ENCODE data around the gene PIF1.

PIF1 gene

DNA sequence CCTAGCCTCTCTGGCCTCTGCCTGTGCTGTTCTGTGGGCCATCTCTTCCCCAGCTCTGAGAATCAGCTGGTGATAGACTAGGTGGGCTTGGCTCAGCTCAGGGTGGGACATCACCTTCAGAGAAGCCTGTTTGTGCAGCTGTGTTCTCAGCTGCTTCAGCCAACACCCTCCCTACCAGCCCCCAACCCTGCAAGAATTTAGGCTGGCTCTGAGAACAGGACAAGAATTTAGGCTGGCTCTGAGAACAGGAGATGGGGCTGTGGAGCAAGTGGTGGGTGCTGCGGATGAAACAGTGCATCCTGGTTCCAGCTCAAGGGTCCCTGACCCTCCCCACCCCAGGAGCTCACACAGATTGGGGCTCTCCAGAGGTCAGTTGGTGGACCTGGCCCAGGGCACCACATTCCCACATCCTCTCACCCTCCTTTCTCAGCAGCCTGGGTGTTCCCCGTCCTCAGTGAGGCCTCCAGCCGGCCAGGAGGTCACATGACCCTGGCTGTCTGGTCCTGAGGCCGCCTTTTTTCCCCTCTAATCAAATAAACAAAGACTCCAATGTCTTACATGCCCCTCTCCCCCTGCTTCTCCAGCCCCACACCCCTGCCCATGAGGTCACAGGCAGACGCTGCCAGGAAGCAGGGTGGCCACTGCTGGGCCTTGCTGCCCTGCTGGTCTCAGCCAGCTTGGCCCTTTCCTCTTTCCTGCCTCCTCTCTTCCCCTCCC, 31.1 kb upstream of the PIF1 start:
- H3K36me3 ChIP-seq (ENCODE audit: control insufficient read depth, insufficient read depth, low read length), result peaks cover 20% of the 10 kb centered on the region
- no peak overlapping the region for H3K9ac ChIP-seq (ENCODE audit: low read length)
- no peak overlapping the region for H3K4me3 ChIP-seq (ENCODE audit: low read length)
- H3K4me1 ChIP-seq (ENCODE audit: control insufficient read depth, insufficient read depth, low read length), result peaks cover 38% of the 10 kb centered on the region
- peak overlapping the region; percentile 76 for H3K27ac ChIP-seq (ENCODE audit: low read depth, low read length)
- no peaks in the 10 kb centered on the region for H3K27me3 ChIP-seq (ENCODE audit: control insufficient read depth, insufficient read depth, low read length)

DNA sequence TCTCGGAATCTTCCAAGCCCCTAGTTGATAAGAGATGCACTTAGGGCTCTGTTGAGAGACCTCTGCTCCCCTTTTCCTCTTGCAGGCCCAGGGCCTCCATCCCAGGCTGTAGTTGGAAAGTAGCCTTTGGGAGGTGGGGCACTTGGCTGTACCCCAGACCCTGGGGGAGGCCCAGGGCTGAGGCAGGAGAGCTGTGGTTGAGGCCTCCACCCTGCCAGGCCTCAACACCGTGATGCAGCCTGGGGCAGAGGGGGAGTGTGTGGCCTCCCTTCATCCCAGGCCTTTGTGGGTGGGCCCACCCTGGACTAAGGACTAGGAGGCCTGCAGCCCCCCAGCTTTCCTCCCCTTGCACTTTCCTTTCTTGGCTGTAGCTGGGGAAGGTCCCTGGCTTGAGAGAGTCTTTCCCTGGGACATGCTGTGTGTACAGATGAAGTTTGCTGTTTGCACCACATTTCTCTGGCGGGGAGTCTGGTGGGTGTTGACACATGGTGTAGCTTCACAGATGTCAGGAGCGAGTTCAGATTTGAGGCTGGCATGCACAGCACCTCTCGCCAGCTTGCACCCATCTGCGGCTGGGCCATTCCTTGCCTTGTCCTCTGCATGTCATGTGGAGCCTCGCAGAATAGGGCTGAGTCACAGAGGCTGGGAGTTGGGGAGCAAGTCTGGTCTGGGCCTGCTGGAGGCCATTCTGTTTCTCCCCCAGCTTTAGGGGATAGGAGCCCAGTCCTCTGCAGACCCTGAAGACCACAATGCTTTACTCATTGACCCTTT, 29.9 kb upstream of the PIF1 start:
- H3K4me3 ChIP-seq (ENCODE audit: low read length), result no peak overlapping the region
- H3K27me3 ChIP-seq (ENCODE audit: control insufficient read depth, insufficient read depth, low read length), result no peaks in the 10 kb centered on the region
- no peak overlapping the region for H3K9ac ChIP-seq (ENCODE audit: low read length)
- H3K4me1 ChIP-seq (ENCODE audit: control insufficient read depth, insufficient read depth, low read length), result peaks cover 48% of the 10 kb centered on the region
- peaks cover 19% of the 10 kb centered on the region for H3K36me3 ChIP-seq (ENCODE audit: control insufficient read depth, insufficient read depth, low read length)
- H3K27ac ChIP-seq (ENCODE audit: low read depth, low read length), result peak overlapping the region; percentile 76

- Histone ChIP-seq H3K36me3 (ENCODE audit: control insufficient read depth, insufficient read depth, low read length) (peaks cover 12% of the 10 kb centered on the region), H3K9ac (ENCODE audit: low read length) (no peak overlapping the region), H3K4me3 (ENCODE audit: low read length) (no peak overlapping the region), H3K27me3 (ENCODE audit: control insufficient read depth, insufficient read depth, low read length) (no peaks in the 10 kb centered on the region), H3K4me1 (ENCODE audit: control insufficient read depth, insufficient read depth, low read length) (peaks cover 48% of the 10 kb centered on the region), H3K27ac (ENCODE audit: low read depth, low read length) (no peak overlapping the region)
Observed at GRCh38 chr15:64854526-64854925, 29.1 kb upstream of the PIF1 start.

DNA sequence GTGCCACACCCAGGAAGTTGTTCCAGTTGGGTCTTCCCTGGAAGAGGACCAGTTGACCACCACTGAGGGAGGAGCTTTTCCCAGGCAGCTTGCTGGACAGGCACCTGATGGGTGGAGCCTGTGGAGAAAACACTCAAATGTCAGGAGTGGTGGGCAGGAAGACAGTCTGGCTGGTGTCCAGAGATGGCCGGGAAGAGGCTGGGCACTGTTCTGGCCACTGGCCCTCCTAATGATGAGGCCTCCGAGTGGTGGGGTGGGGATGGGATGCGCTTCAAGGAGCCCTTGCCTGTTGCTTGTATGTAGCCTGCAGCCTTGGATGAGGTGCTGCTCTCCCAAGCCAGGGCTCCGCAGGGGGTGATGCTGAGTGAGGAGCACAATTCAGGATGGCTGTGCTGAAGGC, 28.6 kb upstream of the PIF1 start:
- no peak overlapping the region for H3K4me3 ChIP-seq (ENCODE audit: low read length)
- peaks cover 48% of the 10 kb centered on the region for H3K4me1 ChIP-seq (ENCODE audit: control insufficient read depth, insufficient read depth, low read length)
- no peak overlapping the region for H3K27ac ChIP-seq (ENCODE audit: low read depth, low read length)
- no peak overlapping the region for H3K9ac ChIP-seq (ENCODE audit: low read length)
- no peaks in the 10 kb centered on the region for H3K27me3 ChIP-seq (ENCODE audit: control insufficient read depth, insufficient read depth, low read length)
- peaks cover 12% of the 10 kb centered on the region for H3K36me3 ChIP-seq (ENCODE audit: control insufficient read depth, insufficient read depth, low read length)

- H3K9ac ChIP-seq (ENCODE audit: low read length), result no peak overlapping the region
- H3K36me3 ChIP-seq (ENCODE audit: control insufficient read depth, insufficient read depth, low read length), result peaks cover 12% of the 10 kb centered on the region
- no peak overlapping the region for H3K4me3 ChIP-seq (ENCODE audit: low read length)
- no peaks in the 10 kb centered on the region for H3K27me3 ChIP-seq (ENCODE audit: control insufficient read depth, insufficient read depth, low read length)
- peak overlapping the region; percentile 67 for H3K27ac ChIP-seq (ENCODE audit: low read depth, low read length)
- peaks cover 33% of the 10 kb centered on the region for H3K4me1 ChIP-seq (ENCODE audit: control insufficient read depth, insufficient read depth, low read length)
Observed at GRCh38 chr15:64851503-64851840, 26.0 kb upstream of the PIF1 start.

DNA sequence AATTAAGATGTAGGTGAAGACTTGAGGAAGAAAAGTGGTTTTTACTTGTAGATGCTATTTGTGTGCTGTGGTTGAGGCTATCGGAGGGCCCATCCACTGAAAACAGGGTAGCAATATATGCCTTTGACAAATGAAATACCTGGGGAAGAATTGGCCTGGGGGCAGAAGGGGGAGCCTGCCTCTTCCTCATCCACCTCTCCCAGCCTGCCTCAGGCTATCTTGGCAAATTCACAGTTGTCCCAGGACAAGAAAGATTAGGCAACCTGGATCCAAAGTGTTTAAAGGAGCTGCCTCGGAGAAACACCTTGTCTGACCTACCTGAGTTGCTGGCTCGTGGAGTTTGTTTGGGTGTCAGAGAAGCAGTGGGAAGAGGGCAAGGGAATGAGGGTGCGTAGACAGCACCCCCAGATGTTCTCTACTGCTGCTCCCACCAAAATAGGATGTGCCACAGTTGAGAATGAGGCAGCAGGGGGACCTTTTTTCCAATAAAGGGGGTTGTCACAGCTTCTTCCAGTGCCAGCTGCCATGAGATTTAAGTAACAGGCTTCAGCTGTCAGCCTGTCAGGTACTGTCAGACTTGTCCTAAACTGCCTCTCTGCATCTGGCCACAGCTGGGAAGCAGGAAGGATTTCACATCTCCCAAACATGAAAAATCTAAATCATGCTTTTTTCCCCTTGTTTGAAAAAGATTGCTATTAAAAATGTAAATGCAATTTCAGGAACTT, 25.5 kb upstream of the PIF1 start:
- Histone ChIP-seq H3K27me3 (ENCODE audit: control insufficient read depth, insufficient read depth, low read length) (no peaks in the 10 kb centered on the region), H3K27ac (ENCODE audit: low read depth, low read length) (peak overlapping the region; percentile 67), H3K36me3 (ENCODE audit: control insufficient read depth, insufficient read depth, low read length) (peaks cover 12% of the 10 kb centered on the region), H3K9ac (ENCODE audit: low read length) (no peak overlapping the region), H3K4me3 (ENCODE audit: low read length) (no peak overlapping the region), H3K4me1 (ENCODE audit: control insufficient read depth, insufficient read depth, low read length) (peaks cover 30% of the 10 kb centered on the region)

GRCh38 chr15:64847876-64848716, 22.6 kb upstream of the PIF1 start:
- no peak overlapping the region for H3K27ac ChIP-seq (ENCODE audit: low read depth, low read length)
- H3K9ac ChIP-seq (ENCODE audit: low read length), result no peak overlapping the region
- H3K4me3 ChIP-seq (ENCODE audit: low read length), result no peak overlapping the region

DNA sequence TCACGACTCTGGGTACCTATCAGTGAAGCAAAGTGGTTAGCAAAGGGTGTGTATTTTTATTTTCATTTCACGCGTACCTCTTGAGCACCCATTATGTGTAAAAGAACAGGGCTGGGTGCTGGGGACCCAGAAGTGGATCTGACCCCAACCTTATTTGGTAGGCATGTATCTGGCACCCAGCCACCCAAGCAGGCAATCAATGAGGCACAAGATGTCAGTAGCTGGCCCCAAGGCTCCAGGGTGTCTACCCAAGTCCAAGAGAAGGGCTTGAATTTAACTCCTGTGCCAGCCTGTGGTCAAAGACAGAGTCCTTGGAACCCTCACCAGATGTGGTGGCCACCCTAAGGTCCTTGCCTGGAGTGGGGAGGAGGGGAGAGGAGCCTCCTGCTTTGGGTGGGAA, 22.0 kb upstream of the PIF1 start:
- no peak overlapping the region for H3K9ac ChIP-seq (ENCODE audit: low read length)
- H3K4me3 ChIP-seq (ENCODE audit: low read length), result no peak overlapping the region
- peaks cover 36% of the 10 kb centered on the region for H3K4me1 ChIP-seq (ENCODE audit: control insufficient read depth, insufficient read depth, low read length)
- no peaks in the 10 kb centered on the region for H3K27me3 ChIP-seq (ENCODE audit: control insufficient read depth, insufficient read depth, low read length)
- peaks cover 2% of the 10 kb centered on the region for H3K36me3 ChIP-seq (ENCODE audit: control insufficient read depth, insufficient read depth, low read length)
- H3K27ac ChIP-seq (ENCODE audit: low read depth, low read length), result no peak overlapping the region

More at GRCh38 chr15:64847876-64848716, 22.6 kb upstream of the PIF1 start:
- Histone ChIP-seq H3K4me1 (ENCODE audit: control insufficient read depth, insufficient read depth, low read length) (peaks cover 33% of the 10 kb centered on the region), H3K36me3 (ENCODE audit: control insufficient read depth, insufficient read depth, low read length) (peaks cover 2% of the 10 kb centered on the region), H3K27me3 (ENCODE audit: control insufficient read depth, insufficient read depth, low read length) (no peaks in the 10 kb centered on the region)

GRCh38 chr15:64847016-64847415, 21.6 kb upstream of the PIF1 start:
- Histone ChIP-seq H3K36me3 (ENCODE audit: control insufficient read depth, insufficient read depth, low read length) (peaks cover 2% of the 10 kb centered on the region), H3K27me3 (ENCODE audit: control insufficient read depth, insufficient read depth, low read length) (no peaks in the 10 kb centered on the region), H3K9ac (ENCODE audit: low read length) (no peak overlapping the region), H3K27ac (ENCODE audit: low read depth, low read length) (no peak overlapping the region), H3K4me1 (ENCODE audit: control insufficient read depth, insufficient read depth, low read length) (peaks cover 35% of the 10 kb centered on the region), H3K4me3 (ENCODE audit: low read length) (no peak overlapping the region)

GRCh38 chr15:64845831-64846595, 20.6 kb upstream of the PIF1 start:
- no peak overlapping the region for H3K9ac ChIP-seq (ENCODE audit: low read length)

DNA sequence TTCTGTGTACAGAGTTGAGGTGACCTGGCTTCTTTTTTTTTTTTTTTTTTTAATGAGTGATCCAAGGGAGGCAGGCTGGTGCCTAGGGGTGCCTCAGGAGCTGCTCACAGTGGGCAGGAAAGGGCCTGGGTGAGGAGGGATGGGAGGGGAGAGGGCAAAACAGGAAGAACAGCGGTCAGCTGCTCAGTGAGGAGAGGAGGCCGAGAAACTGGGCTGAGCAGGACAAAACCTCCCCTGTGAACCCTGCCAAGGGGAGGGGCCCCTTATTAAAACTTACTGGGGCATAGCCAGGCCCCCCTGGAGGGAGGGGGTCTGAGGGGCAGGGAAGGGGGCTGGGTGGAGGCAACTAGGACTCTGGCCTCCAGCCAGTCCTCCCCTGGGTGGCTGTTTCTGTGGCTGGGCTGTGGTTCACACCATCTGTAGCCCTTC, 19.8 kb upstream of the PIF1 start:
- Histone ChIP-seq H3K27ac (ENCODE audit: low read depth, low read length) (peak overlapping the region; percentile 56), H3K27me3 (ENCODE audit: control insufficient read depth, insufficient read depth, low read length) (no peaks in the 10 kb centered on the region), H3K36me3 (ENCODE audit: control insufficient read depth, insufficient read depth, low read length) (peaks cover 2% of the 10 kb centered on the region), H3K9ac (ENCODE audit: low read length) (no peak overlapping the region), H3K4me3 (ENCODE audit: low read length) (peak overlapping the region; percentile 94), H3K4me1 (ENCODE audit: control insufficient read depth, insufficient read depth, low read length) (peaks cover 27% of the 10 kb centered on the region)

More at GRCh38 chr15:64845831-64846595, 20.6 kb upstream of the PIF1 start:
- H3K36me3 ChIP-seq (ENCODE audit: control insufficient read depth, insufficient read depth, low read length), result peaks cover 2% of the 10 kb centered on the region
- peaks cover 26% of the 10 kb centered on the region for H3K4me1 ChIP-seq (ENCODE audit: control insufficient read depth, insufficient read depth, low read length)
- H3K27me3 ChIP-seq (ENCODE audit: control insufficient read depth, insufficient read depth, low read length), result no peaks in the 10 kb centered on the region
- H3K27ac ChIP-seq (ENCODE audit: low read depth, low read length), result peak overlapping the region; percentile 56
- H3K4me3 ChIP-seq (ENCODE audit: low read length), result peak overlapping the region; percentile 35
